HepG2 (cell line): ENCODE measurements around the gene RBFOX1. TPM values are rescaled to one million over a fixed set of nuclear protein-coding genes. Genes with fewer than 3 reads are reported as not detected.

Source experiments
- ATAC-seq: fragments of 200-7000 bp; cut with Tn5 transposase; 3 replicates; pipeline ENCODE4 v1.9.1; 2020; ENCODE audit warnings: mild to moderate bottlenecking, moderate library complexity
- BruUV-seq: library from RNA; stranded (reverse); fragments of 400-500 nt; replicated peaks from 2 replicates; lab custom pipeline; 2021; lab: Mats Ljungman, UMichigan
- CTCF ChIA-PET: fragments of 300-600 bp; formaldehyde crosslinking; extraction: SDS; loops from one replicate; lab custom pipeline; 2021; ENCODE audit warnings: low total read pairs, inconsistent platforms, low intra/inter-chr PET ratio; lab: Yijun Ruan, JAX
- POLR2A ChIA-PET: fragments of 350-600 bp; sonication (Branson Sonifier 250); formaldehyde crosslinking; loops from one replicate; lab custom pipeline; 2020; ENCODE audit warnings: antibody characterized with exemption, inconsistent platforms; lab: Yijun Ruan, JAX
- DNase-seq: peaks from one replicate; pipeline ENCODE4 v3.0.0-alpha.2; 2015; ENCODE audit warnings: low spot score
- FAIRE-seq: peaks from 3 replicates; lab custom pipeline; 2011; peaks lifted over from hg19 to GRCh38; lab: Jason Lieb, UNC
- H2AFZ ChIP-seq: one replicate; pipeline ENCODE4 v1.6.1; 2011; ENCODE audit warnings: low read length, inconsistent platforms
- H3K27ac ChIP-seq: fragments of 300-600 bp; 3 replicates; pipeline ENCODE4 v1.8.0; 2011; ENCODE audit warnings: mixed run types, mild to moderate bottlenecking, mixed read lengths, low read length, inconsistent platforms; ENCODE audit not compliant: insufficient read depth; ENCODE audit errors: extremely low read length
- H3K27me3 ChIP-seq, 2 experiments: fragments of 200-600 bp in 1 of 2; 2 replicates in 1 of 2; 3 replicates in 1 of 2; pipeline versions ENCODE4 v1.6.0 to v1.8.0; 2011; ENCODE audit warnings: low read length in 2 of 2, mild to moderate bottlenecking in 2 of 2, moderate library complexity in 2 of 2, inconsistent platforms in 1 of 2; ENCODE audit not compliant: insufficient read depth in 2 of 2, control insufficient read depth in 1 of 2
- H3K36me3 ChIP-seq, 2 experiments: fragments of 200-600 bp in 1 of 2; replicated peaks in 1 of 2; 2 replicates in 1 of 2; 3 replicates in 1 of 2; pipeline versions ENCODE4 v1.5.1 to v1.8.0; 2011; ENCODE audit warnings: low read length in 2 of 2, inconsistent platforms in 1 of 2; ENCODE audit not compliant: insufficient read depth in 2 of 2, control insufficient read depth in 1 of 2
- H3K4me1 ChIP-seq: 2 replicates; pipeline ENCODE4 v1.5.1; 2012; ENCODE audit warnings: low read length, inconsistent platforms; ENCODE audit not compliant: insufficient read depth
- H3K4me2 ChIP-seq: 2 replicates; pipeline ENCODE4 v1.6.0; 2011; ENCODE audit warnings: low read depth, low read length, inconsistent platforms
- H3K4me3 ChIP-seq, 3 experiments: fragments of 200-600 bp in 1 of 3; sonication (generic), shearing (Covaris generic) in 1 of 3; replicated peaks in 1 of 3; 2 replicates each; pipeline ENCODE4 v1.5.1; 2011 to 2016; ENCODE audit warnings: low read length in 3 of 3, inconsistent platforms in 2 of 3, low read depth in 2 of 3, mild to moderate bottlenecking in 2 of 3, control low read depth in 1 of 3, mixed read lengths in 1 of 3; ENCODE audit not compliant: insufficient read depth in 1 of 3
- H3K79me2 ChIP-seq: one replicate; pipeline ENCODE4 v1.6.1; 2011; ENCODE audit warnings: low read length, inconsistent platforms; ENCODE audit not compliant: insufficient read depth
- H3K9ac ChIP-seq: 2 replicates; pipeline ENCODE4 v1.6.0; 2011; ENCODE audit warnings: mild to moderate bottlenecking, low read depth, low read length, inconsistent platforms; ENCODE audit not compliant: insufficient read depth
- H3K9me3 ChIP-seq: 2 replicates; pipeline ENCODE4 v1.5.1; 2012; ENCODE audit warnings: mild to moderate bottlenecking, low read length
- H4K20me1 ChIP-seq: 2 replicates; pipeline ENCODE4 v1.6.0; 2011; ENCODE audit warnings: inconsistent platforms, mild to moderate bottlenecking, low read length, moderate library complexity; ENCODE audit not compliant: insufficient read depth
- CREB1 ChIP-seq, 2 experiments: fragments of 450-650 bp in 1 of 2; IDR thresholded peaks; 2 replicates each; pipeline ENCODE4 v1.6.1; 2016 to 2017; ENCODE audit warnings: control low read depth in 1 of 2, mild to moderate bottlenecking in 1 of 2, missing compliant biosample characterization in 1 of 2, missing genetic modification characterization in 1 of 2
- DZIP1 ChIP-seq: sonication (generic); formaldehyde crosslinking; IDR thresholded peaks from 2 replicates; pipeline ENCODE4 v1.5.0; 2020; ENCODE audit warnings: mild to moderate bottlenecking, missing genetic modification reagents
- GPN1 ChIP-seq: sonication (generic); formaldehyde crosslinking; IDR thresholded peaks from 2 replicates; pipeline ENCODE4 v1.5.1; 2020; ENCODE audit warnings: missing genetic modification reagents, borderline replicate concordance
- MBNL3 ChIP-seq: fragments of 250-450 bp; sonication (Bioruptor Pico); conservative IDR thresholded peaks from 2 replicates; pipeline ENCODE4 v1.8.0; 2022; ENCODE audit warnings: mild to moderate bottlenecking, inconsistent platforms
- NFKB2 ChIP-seq: sonication (generic); formaldehyde crosslinking; IDR thresholded peaks from 2 replicates; pipeline ENCODE4 v1.4.0; 2020; ENCODE audit warnings: missing genetic modification reagents, borderline replicate concordance
- ZNF264 ChIP-seq: sonication (generic); formaldehyde crosslinking; IDR thresholded peaks from 2 replicates; pipeline ENCODE4 v1.4.0; 2020; ENCODE audit warnings: missing genetic modification reagents
- WGBS: methylation state at CpG from one replicate; pipeline ENCODE4 v1.1.6; 2017; ENCODE audit warnings: low lambda C conversion rate; 5-methylcytosine and 5-hydroxymethylcytosine counted together
- in situ Hi-C: cut with HindIII; loops from 2 replicates; pipeline ENCODE4 v1.10.0; 2017; ENCODE audit warnings: low pct_unique_long_range_greater_than_20kb; ENCODE audit not compliant: extremely low pct_ligation_motif_present
- intact Hi-C: fragments of 100-400 bp; cut with micrococcal nuclease; formaldehyde crosslinking; loops from one replicate; pipeline ENCODE4 v1.10.0; 2022; ENCODE audit not compliant: unreplicated experiment
- polyA plus RNA-seq, 8 experiments: library from polyadenylated mRNA; depleted of rRNA in 3 of 8; stranded (reverse) in 7 of 8; unstranded in 1 of 8; fragments of >200 nt; fragmentation: Illumina TruSeq in 4 of 8; extraction: Trizol in 4 of 8; gene quantifications; 2 replicates each; pipeline versions ENCODE4 v1.2.1 to v1.2.3, GENCODE V29; 2011 to 2016; ENCODE audit warnings: low read depth in 4 of 8, missing spikeins in 1 of 8, mixed read lengths in 1 of 8; ENCODE audit not compliant: insufficient read depth in 1 of 8
- total RNA-seq, 5 experiments: library from RNA; depleted of rRNA; stranded (reverse); fragments of >200 nt; fragmentation: Illumina TruSeq; extraction: Trizol; gene quantifications; 2 replicates each; pipeline ENCODE4 v1.2.3, GENCODE V29; 2016; ENCODE audit warnings: low read depth in 1 of 5

Gene RBFOX1
- total and polyA plus RNA-seq, 2 of the 13 experiments (the other 11 are each of a cell fraction or from before 2014, with no cell fraction given) = not detected

- TF ChIP-seq MBNL3 (CRISPR knock-in tag) (no peak), GPN1 (no peak), NFKB2 (CRISPR knock-in tag) (no peak), ZNF264 (CRISPR knock-in tag) (no peak)
Measured at GRCh38 chr16:7505495-7505894, 172.8 kb downstream of the RBFOX1 start (continued).

- H3K4me2 ChIP-seq = no peak overlapping the region
- H3K4me3 ChIP-seq = no peak overlapping the region
- no peak for ATAC-seq
- DNase-seq = no peak
- H3K36me3 ChIP-seq = no peaks in the 10 kb centered on the region
- 19% methylated on average over 5 of the region's 5 CpGs for WGBS
- BruUV-seq = no TSS peak
- in situ Hi-C loops = no loop called here
- H3K79me2 ChIP-seq = no peaks in the 10 kb centered on the region
- POLR2A ChIA-PET = no interaction called here
- H3K9me3 ChIP-seq = no peaks in the 10 kb centered on the region; the same call in 1 of the 2 replicates
- H3K27me3 ChIP-seq = no peaks in the 10 kb centered on the region
- TF ChIP-seq DZIP1 (CRISPR knock-in tag) (no peak), CREB1 (IDR thresholded peaks at IDR 0.05) (peak; percentile 93), CREB1 (CRISPR knock-in tag; IDR thresholded peaks at IDR 0.05) (no peak)
- TF ChIP-seq, all 625 proteins: peak for 1
- no peak overlapping the region for H3K27ac ChIP-seq
- intact Hi-C loops = no loop called here
- no peak overlapping the region for H3K9ac ChIP-seq
- H3K4me1 ChIP-seq = no peaks in the 10 kb centered on the region
- CTCF ChIA-PET = no interaction called here
- H2AFZ ChIP-seq = no peak overlapping the region
- no peaks in the 10 kb centered on the region for H4K20me1 ChIP-seq
- peak; percentile 49 for FAIRE-seq
Measured at GRCh38 chr16:7506363-7506762, 173.7 kb downstream of the RBFOX1 start.
